SK-N-SH (cell line): Measurements from ENCODE around the gene SNAI1. TPM values are rescaled to one million over a fixed set of nuclear protein-coding genes. Genes with fewer than 3 reads are reported as not detected.
A peak's percentile ranks its signal among the peaks of the same experiment; 100 is the strongest.

Experiments
- CTCF ChIA-PET: fragments of 300-600, 350-600 bp; formaldehyde crosslinking; extraction: SDS; loops from one replicate; lab custom pipeline; 2021; lab: Yijun Ruan, JAX
- POLR2A ChIA-PET: fragments of 350-600 bp; sonication (Branson Sonifier 250); formaldehyde crosslinking; extraction: SDS; loops from one replicate; lab custom pipeline; 2020; ENCODE audit warnings: antibody characterized with exemption, inconsistent platforms; lab: Yijun Ruan, JAX
- DNase-seq: peaks from one replicate; pipeline ENCODE4 v3.0.0; 2012
- H2AFZ ChIP-seq: fragments of 200-600 bp; sonication (generic); 2 replicates; pipeline ENCODE4 v1.8.1; 2016; ENCODE audit warnings: antibody characterized with exemption, mild to moderate bottlenecking, low read depth
- H3F3A ChIP-seq: fragments of 200-600 bp; sonication (generic); replicated peaks from 2 replicates; pipeline ENCODE3; 2016; ENCODE audit warnings: antibody characterized with exemption, mild to moderate bottlenecking; ENCODE audit not compliant: insufficient read depth
- H3K27ac ChIP-seq, 2 experiments: fragments of 200-500 bp in 1 of 2; fragments of 200-600 bp in 1 of 2; sonication (Bioruptor generic) in 1 of 2; sonication (generic), shearing (Covaris generic) in 1 of 2; 2 replicates each; pipeline versions ENCODE4 v1.5.1 to v1.6.1; 2014 to 2016; ENCODE audit warnings: low read depth in 2 of 2, inconsistent platforms in 1 of 2, low read length in 1 of 2, mild to moderate bottlenecking in 1 of 2, mixed read lengths in 1 of 2
- H3K27me3 ChIP-seq: fragments of 200-600 bp; sonication (generic), shearing (Covaris generic); 2 replicates; pipeline ENCODE4 v1.6.1; 2016; ENCODE audit warnings: mixed run types; ENCODE audit not compliant: insufficient read depth
- H3K36me3 ChIP-seq, 2 experiments: fragments of 200-500 bp in 1 of 2; fragments of 200-600 bp in 1 of 2; sonication (Bioruptor generic) in 1 of 2; sonication (generic) in 1 of 2; replicated peaks in 1 of 2; 2 replicates each; pipeline versions ENCODE3 to v1.5.1; 2014 to 2016; ENCODE audit warnings: low read length in 1 of 2, mild to moderate bottlenecking in 1 of 2; ENCODE audit not compliant: insufficient read depth in 2 of 2, control insufficient read depth in 1 of 2
- H3K4me1 ChIP-seq, 2 experiments: fragments of 200-500 bp in 1 of 2; fragments of 200-600 bp in 1 of 2; sonication (Bioruptor generic) in 1 of 2; sonication (generic), shearing (Covaris generic) in 1 of 2; 2 replicates each; pipeline versions ENCODE4 v1.5.1 to v1.6.1; 2014 to 2016; ENCODE audit warnings: low read depth in 1 of 2, low read length in 1 of 2, mixed run types in 1 of 2; ENCODE audit not compliant: insufficient read depth in 2 of 2, control insufficient read depth in 1 of 2
- H3K4me2 ChIP-seq: fragments of 200-600 bp; sonication (generic), shearing (Covaris generic); 2 replicates; pipeline ENCODE4 v1.6.1; 2017; ENCODE audit warnings: mixed run types
- H3K4me3 ChIP-seq, 2 experiments: fragments of 200-500 bp in 1 of 2; fragments of 200-600 bp in 1 of 2; sonication (Bioruptor generic) in 1 of 2; sonication (generic), shearing (Covaris generic) in 1 of 2; 2 replicates each; pipeline versions ENCODE4 v1.5.1 to v1.8.1; 2014 to 2016; ENCODE audit warnings: low read depth in 2 of 2, inconsistent platforms in 1 of 2, low read length in 1 of 2, mild to moderate bottlenecking in 1 of 2, mixed read lengths in 1 of 2, moderate library complexity in 1 of 2
- H3K79me2 ChIP-seq: fragments of 200-600 bp; sonication (generic); 2 replicates; pipeline ENCODE4 v1.8.1; 2017; ENCODE audit warnings: mild to moderate bottlenecking; ENCODE audit not compliant: insufficient read depth
- H3K9ac ChIP-seq: fragments of 200-600 bp; sonication (generic); 2 replicates; pipeline ENCODE4 v1.6.1; 2017; ENCODE audit warnings: mixed run types
- H3K9me2 ChIP-seq: fragments of 200-600 bp; sonication (generic); 2 replicates; pipeline ENCODE4 v1.6.1; 2017; ENCODE audit warnings: mixed run types
- H3K9me3 ChIP-seq: fragments of 200-600 bp; sonication (generic); 2 replicates; pipeline ENCODE4 v1.6.1; 2017; ENCODE audit warnings: mixed run types, mild to moderate bottlenecking, moderate library complexity
- H4K20me1 ChIP-seq: fragments of 200-600 bp; sonication (generic); 2 replicates; pipeline ENCODE4 v1.6.1; 2017; ENCODE audit warnings: mild to moderate bottlenecking, mixed run types; ENCODE audit not compliant: insufficient read depth
- ELF1 ChIP-seq: IDR thresholded peaks from 2 replicates; pipeline ENCODE4 v1.4.0; 2012
- EP300 ChIP-seq, 2 experiments: IDR thresholded peaks; 2 replicates each; pipeline versions ENCODE4 v1.4.0 to v1.6.1; 2012; ENCODE audit warnings: borderline replicate concordance in 1 of 2, low read depth in 1 of 2, low read length in 1 of 2
- FOXM1 ChIP-seq: IDR thresholded peaks from 2 replicates; pipeline ENCODE4 v1.4.0; 2012; ENCODE audit warnings: low read depth, mild to moderate bottlenecking
- GABPA ChIP-seq: IDR thresholded peaks from 2 replicates; pipeline ENCODE4 v1.4.0; 2012; ENCODE audit warnings: low read depth, mild to moderate bottlenecking
- MEF2A ChIP-seq: IDR thresholded peaks from 2 replicates; pipeline ENCODE4 v1.4.0; 2012; ENCODE audit warnings: low read depth, borderline replicate concordance
- NRF1 ChIP-seq: IDR thresholded peaks from 2 replicates; pipeline ENCODE4 v1.6.1; 2012; ENCODE audit warnings: low read depth, mild to moderate bottlenecking, low read length
- POLR2AphosphoS5 ChIP-seq: IDR thresholded peaks from 2 replicates; pipeline ENCODE4 v1.6.1; 2012; ENCODE audit warnings: low read depth, low read length
- RFX5 ChIP-seq: IDR thresholded peaks from 2 replicates; pipeline ENCODE4 v1.6.1; 2012; ENCODE audit warnings: mild to moderate bottlenecking, improper control_type of control experiment, low read length
- SIN3A ChIP-seq: IDR thresholded peaks from 2 replicates; pipeline ENCODE4 v1.6.1; 2012; ENCODE audit warnings: low read depth, mild to moderate bottlenecking, low read length, moderate library complexity, borderline replicate concordance
- TAF1 ChIP-seq: IDR thresholded peaks from 2 replicates; pipeline ENCODE4 v1.6.1; 2012; ENCODE audit warnings: low read depth, mild to moderate bottlenecking, low read length, moderate library complexity, borderline replicate concordance
- TEAD4 ChIP-seq: IDR thresholded peaks from 2 replicates; pipeline ENCODE4 v1.4.0; 2012; ENCODE audit warnings: mild to moderate bottlenecking, borderline replicate concordance; ENCODE audit not compliant: insufficient read depth
- WGBS: methylation state at CpG from one replicate; pipeline ENCODE4 v1.1.6; 2017; ENCODE audit warnings: low lambda C conversion rate; 5-methylcytosine and 5-hydroxymethylcytosine counted together
- polyA plus RNA-seq, 3 experiments: library from polyadenylated mRNA; depleted of rRNA; stranded (reverse); fragments of >200 nt; gene quantifications; 2 replicates each; pipeline ENCODE4 v1.2.3, GENCODE V29; 2012
- TF ChIP-seq, protein P1 (sequence below): fragments of 150-350 bp; IDR thresholded peaks from 2 replicates; pipeline ENCODE4 v1.6.1; 2017; ENCODE audit warnings: antibody characterized with exemption, low read length, low read depth, borderline replicate concordance
- TF ChIP-seq, protein P2 (sequence below): IDR thresholded peaks from 2 replicates; pipeline ENCODE4 v1.4.0; 2012; ENCODE audit warnings: low read depth, borderline replicate concordance
- TF ChIP-seq, protein P3 (sequence below): fragments of 200-600 bp; sonication (generic); IDR thresholded peaks from 2 replicates; pipeline ENCODE4 v1.6.1; 2017; ENCODE audit warnings: antibody characterized with exemption, mild to moderate bottlenecking, moderate library complexity
- TF ChIP-seq, protein P4 (sequence below): fragments of 150-350 bp; IDR thresholded peaks from 2 replicates; pipeline ENCODE4 v1.6.1; 2016; ENCODE audit warnings: mild to moderate bottlenecking, low read depth, low read length

Gene SNAI1
- polyA plus RNA-seq, 1 of the 3 experiments (the other 2 are of a cell fraction): 6.2 TPM

DNA sequence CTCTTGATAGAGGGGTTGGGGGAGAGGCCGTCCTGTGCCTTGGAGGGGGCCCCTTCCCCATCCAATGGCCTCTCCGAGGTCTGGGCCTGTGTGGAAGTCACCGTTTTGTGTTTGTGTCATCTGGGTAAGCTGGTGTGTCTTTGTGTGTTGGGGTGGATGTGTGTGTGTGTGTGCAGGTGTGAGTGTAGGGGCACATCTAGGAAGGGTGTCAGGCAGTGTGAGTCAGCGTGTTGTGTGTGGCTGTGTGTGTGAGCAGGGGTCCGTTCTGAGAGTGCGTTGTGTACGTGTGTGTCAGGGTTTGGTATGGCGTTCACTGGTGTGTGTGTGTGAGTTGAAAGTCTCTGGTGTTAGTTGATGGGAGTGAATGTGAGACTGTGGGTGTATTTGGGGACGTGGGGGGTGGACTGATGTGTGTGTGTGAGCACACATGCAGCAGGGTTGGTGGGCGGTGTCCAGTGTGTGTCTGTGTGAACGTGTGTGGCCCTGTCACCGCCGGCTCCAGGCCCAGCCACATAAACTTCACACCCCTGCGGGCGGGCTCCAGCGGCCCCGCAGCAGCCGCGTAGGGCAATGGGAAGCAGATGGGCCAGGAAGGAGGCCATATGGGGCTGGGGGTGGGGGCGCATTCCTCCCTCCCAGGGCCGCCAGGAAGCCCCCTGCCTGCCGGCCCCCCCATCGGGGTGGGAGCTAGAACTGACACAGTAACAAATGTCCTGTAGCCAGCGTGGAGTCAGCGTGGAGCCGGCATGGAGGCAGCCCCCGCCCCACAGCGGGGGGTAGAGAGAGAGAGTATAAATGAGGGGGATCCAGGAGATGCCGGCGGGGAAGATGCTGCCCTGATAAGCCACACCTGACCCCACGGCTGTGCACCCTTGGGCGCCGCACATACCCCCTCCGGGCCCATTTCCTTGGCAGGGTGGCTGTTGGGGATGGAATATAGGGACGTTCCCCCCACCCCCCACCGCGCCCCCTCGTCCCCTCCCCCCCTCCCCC is 32.1 kb downstream of the SNAI1 start:
- ChIA-PET POLR2A (interaction anchor here (0.7 to 2.2 kb wide), 6 partner anchors 13 to 40 kb away, joined by 3 to 13 read pairs (median 4); partner anchors contain the start of gene SNAI1), CTCF (interaction anchor here (1.1 to 5.9 kb wide), 5 partner anchors 16 to 70 kb away, joined by 3 to 38 read pairs (median 9); no protein-coding TSS in a partner anchor)
- TF ChIP-seq NRF1 (no peak), RFX5 (no peak), MEF2A (no peak), SIN3A (no peak), FOXM1 (no peak), POLR2AphosphoS5 (no peak), TEAD4 (no peak), TAF1 (no peak)
- TF ChIP-seq, protein P1, sequence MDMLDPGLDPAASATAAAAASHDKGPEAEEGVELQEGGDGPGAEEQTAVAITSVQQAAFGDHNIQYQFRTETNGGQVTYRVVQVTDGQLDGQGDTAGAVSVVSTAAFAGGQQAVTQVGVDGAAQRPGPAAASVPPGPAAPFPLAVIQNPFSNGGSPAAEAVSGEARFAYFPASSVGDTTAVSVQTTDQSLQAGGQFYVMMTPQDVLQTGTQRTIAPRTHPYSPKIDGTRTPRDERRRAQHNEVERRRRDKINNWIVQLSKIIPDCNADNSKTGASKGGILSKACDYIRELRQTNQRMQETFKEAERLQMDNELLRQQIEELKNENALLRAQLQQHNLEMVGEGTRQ: no peak
- H3K9me2 ChIP-seq: no peaks in the 10 kb centered on the region
- no peaks in the 10 kb centered on the region for H3K36me3 ChIP-seq
- no peak overlapping the region for H3K4me2 ChIP-seq
- peak; percentile 86 for DNase-seq
- no peaks in the 10 kb centered on the region for H3F3A ChIP-seq
- peak overlapping the region in 1 of 2 experiments; percentile 86; a peak in 2 of 4 replicates for H3K27ac ChIP-seq
- no peak overlapping the region for H2AFZ ChIP-seq
- H4K20me1 ChIP-seq: no peaks in the 10 kb centered on the region
- no peaks in the 10 kb centered on the region for H3K27me3 ChIP-seq
- H3K4me1 ChIP-seq: peaks cover 0 to 36% of the 10 kb centered on the region in 2 experiments; a peak in 1 of 4 replicates
- H3K79me2 ChIP-seq: no peaks in the 10 kb centered on the region
- no peak overlapping the region for H3K4me3 ChIP-seq
- H3K9me3 ChIP-seq: no peaks in the 10 kb centered on the region
- H3K9ac ChIP-seq: no peak overlapping the region
- WGBS: 69% methylated on average over 23 of the region's 38 CpGs

DNA sequence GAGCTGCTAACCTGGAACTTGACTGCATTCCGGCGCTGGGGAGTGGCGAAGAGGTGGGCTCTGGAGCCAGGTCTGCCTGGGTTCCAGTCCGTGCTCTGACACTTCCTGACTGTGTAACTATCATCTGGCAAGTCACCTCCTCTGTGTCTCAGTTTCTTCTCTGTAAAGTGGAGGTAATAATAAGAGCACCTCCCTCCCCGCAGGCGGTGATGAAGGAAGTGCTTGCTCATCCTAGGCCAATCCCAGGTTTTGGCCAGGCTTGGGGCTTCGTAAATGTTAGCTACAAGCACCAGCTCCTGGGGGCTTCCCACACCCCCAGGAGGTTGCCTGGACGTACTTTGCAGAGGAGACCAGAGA is 32.8 kb downstream of the SNAI1 start:
- Histone ChIP-seq H3K79me2 (no peaks in the 10 kb centered on the region), H3K27ac (peak overlapping the region in 1 of 2 experiments; percentile 86; a peak in 2 of 4 replicates), H3K9me3 (no peaks in the 10 kb centered on the region), H4K20me1 (no peaks in the 10 kb centered on the region), H3K4me1 (peaks cover 0 to 39% of the 10 kb centered on the region in 2 experiments; a peak in 1 of 4 replicates), H3F3A (no peaks in the 10 kb centered on the region), H3K4me2 (no peak overlapping the region), H3K27me3 (no peaks in the 10 kb centered on the region), H3K9me2 (no peaks in the 10 kb centered on the region), H3K36me3 (no peaks in the 10 kb centered on the region), H2AFZ (peak overlapping the region; percentile 51; the same call in 1 of the 2 replicates), H3K9ac (no peak overlapping the region), H3K4me3 (no peak overlapping the region)
- WGBS: 91% methylated on average over 4 of the region's 8 CpGs
- ChIA-PET POLR2A (interaction anchor here (0.6 to 2.2 kb wide), 7 partner anchors 19 to 40 kb away, joined by 3 to 13 read pairs (median 5); partner anchors contain the start of gene SNAI1), CTCF (interaction anchor here (1.1 to 5.9 kb wide), 6 partner anchors 17 to 69 kb away, joined by 3 to 38 read pairs (median 7); no protein-coding TSS in a partner anchor)
- no peak for DNase-seq
- TF ChIP-seq, protein P2, sequence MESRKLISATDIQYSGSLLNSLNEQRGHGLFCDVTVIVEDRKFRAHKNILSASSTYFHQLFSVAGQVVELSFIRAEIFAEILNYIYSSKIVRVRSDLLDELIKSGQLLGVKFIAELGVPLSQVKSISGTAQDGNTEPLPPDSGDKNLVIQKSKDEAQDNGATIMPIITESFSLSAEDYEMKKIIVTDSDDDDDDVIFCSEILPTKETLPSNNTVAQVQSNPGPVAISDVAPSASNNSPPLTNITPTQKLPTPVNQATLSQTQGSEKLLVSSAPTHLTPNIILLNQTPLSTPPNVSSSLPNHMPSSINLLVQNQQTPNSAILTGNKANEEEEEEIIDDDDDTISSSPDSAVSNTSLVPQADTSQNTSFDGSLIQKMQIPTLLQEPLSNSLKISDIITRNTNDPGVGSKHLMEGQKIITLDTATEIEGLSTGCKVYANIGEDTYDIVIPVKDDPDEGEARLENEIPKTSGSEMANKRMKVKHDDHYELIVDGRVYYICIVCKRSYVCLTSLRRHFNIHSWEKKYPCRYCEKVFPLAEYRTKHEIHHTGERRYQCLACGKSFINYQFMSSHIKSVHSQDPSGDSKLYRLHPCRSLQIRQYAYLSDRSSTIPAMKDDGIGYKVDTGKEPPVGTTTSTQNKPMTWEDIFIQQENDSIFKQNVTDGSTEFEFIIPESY: no peak
- TF ChIP-seq TEAD4 (no peak), POLR2AphosphoS5 (no peak), GABPA (no peak), ELF1 (no peak), EP300 (IDR thresholded peaks at IDR 0.05; ENCODE audit: borderline replicate concordance in 1 of 2, low read depth in 1 of 2, low read length in 1 of 2) (no peak)
- TF ChIP-seq, protein P3, sequence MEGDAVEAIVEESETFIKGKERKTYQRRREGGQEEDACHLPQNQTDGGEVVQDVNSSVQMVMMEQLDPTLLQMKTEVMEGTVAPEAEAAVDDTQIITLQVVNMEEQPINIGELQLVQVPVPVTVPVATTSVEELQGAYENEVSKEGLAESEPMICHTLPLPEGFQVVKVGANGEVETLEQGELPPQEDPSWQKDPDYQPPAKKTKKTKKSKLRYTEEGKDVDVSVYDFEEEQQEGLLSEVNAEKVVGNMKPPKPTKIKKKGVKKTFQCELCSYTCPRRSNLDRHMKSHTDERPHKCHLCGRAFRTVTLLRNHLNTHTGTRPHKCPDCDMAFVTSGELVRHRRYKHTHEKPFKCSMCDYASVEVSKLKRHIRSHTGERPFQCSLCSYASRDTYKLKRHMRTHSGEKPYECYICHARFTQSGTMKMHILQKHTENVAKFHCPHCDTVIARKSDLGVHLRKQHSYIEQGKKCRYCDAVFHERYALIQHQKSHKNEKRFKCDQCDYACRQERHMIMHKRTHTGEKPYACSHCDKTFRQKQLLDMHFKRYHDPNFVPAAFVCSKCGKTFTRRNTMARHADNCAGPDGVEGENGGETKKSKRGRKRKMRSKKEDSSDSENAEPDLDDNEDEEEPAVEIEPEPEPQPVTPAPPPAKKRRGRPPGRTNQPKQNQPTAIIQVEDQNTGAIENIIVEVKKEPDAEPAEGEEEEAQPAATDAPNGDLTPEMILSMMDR: no peak
- TF ChIP-seq, protein P4, sequence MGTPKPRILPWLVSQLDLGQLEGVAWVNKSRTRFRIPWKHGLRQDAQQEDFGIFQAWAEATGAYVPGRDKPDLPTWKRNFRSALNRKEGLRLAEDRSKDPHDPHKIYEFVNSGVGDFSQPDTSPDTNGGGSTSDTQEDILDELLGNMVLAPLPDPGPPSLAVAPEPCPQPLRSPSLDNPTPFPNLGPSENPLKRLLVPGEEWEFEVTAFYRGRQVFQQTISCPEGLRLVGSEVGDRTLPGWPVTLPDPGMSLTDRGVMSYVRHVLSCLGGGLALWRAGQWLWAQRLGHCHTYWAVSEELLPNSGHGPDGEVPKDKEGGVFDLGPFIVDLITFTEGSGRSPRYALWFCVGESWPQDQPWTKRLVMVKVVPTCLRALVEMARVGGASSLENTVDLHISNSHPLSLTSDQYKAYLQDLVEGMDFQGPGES: no peak
